Inferior parietal cortex (tissue), 1 donor: ENCODE results near the gene RNF34.
"Not testable (repeated sequence)": the region's sequence is repeated elsewhere in the genome, so short reads cannot be mapped to it uniquely, and the experiment has no call there.

Source experiments
- DNase-seq: peaks from one replicate; pipeline ENCODE4 v3.0.0-alpha.2; 2016; ENCODE audit errors: extremely low spot score

The RNF34 gene, protein sequence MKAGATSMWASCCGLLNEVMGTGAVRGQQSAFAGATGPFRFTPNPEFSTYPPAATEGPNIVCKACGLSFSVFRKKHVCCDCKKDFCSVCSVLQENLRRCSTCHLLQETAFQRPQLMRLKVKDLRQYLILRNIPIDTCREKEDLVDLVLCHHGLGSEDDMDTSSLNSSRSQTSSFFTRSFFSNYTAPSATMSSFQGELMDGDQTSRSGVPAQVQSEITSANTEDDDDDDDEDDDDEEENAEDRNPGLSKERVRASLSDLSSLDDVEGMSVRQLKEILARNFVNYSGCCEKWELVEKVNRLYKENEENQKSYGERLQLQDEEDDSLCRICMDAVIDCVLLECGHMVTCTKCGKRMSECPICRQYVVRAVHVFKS

GRCh38 chr12:121399391-121400331, at the start of gene RNF34:
TSS of gene RNF34 (plus strand) at chr12:121400118. CDS start at chr12:121400213, 95 bp downstream.
- DNase-seq: peak; percentile 99

GRCh38 chr12:121351820-121352681, 47.9 kb upstream of the RNF34 start, which contains the start of gene ANAPC5:
TSS of gene ANAPC5 (minus strand) at chr12:121352411. CDS start at chr12:121352340, 71 bp downstream.
- DNase-seq: peak; percentile 98

- no peak for DNase-seq
Measured at GRCh38 chr12:121352682-121353018, 47.3 kb upstream of the RNF34 start.

GRCh38 chr12:121355818-121356217, 44.1 kb upstream of the RNF34 start:
- DNase-seq: no peak

DNA sequence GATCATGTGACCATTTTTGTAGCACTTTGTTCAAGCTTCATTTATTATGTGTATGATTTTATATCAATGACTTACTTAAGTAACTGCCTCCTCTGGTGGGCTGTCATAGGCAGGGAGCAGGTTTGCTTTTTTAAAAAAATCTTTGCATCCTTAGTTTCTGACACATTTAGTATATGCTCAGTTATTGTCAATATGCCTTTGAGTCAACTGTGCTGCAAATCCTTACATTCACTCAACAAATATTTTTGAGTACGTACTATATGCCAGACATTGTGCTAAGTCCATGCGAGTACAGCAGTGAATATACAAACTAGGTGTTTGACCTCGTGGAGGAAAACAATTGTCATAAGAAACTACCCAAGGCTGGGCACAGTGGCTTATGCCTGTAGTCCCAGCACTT, 43.3 kb upstream of the RNF34 start:
- no peak for DNase-seq

DNA sequence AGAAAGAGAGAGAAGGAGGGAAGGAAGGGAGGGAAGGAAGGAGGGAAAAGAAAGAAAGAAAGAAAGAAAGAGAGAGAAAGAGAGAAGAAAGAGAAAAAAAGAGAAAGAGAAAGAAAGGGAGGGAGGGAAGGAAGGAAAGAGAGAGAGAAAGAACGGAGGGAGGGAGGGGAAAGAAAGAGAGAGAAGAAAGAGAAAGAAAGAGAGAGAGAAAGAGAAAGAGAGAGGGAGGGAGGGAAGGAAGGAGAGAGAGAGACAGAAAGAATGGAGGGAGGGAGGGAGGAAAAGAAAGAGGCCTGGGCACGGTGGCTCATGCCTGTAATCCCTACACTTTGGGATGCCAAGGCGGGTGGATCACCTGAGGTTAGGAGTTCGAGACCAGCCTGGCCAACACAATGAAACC, 42.6 kb upstream of the RNF34 start:
- no peak for DNase-seq

GRCh38 chr12:121358073-121358472, 41.8 kb upstream of the RNF34 start:
- no peak for DNase-seq

GRCh38 chr12:121364683-121365121, 35.2 kb upstream of the RNF34 start:
- DNase-seq: no peak

- DNase-seq: no peak
Measured at GRCh38 chr12:121365416-121366062, 34.4 kb upstream of the RNF34 start.

DNA sequence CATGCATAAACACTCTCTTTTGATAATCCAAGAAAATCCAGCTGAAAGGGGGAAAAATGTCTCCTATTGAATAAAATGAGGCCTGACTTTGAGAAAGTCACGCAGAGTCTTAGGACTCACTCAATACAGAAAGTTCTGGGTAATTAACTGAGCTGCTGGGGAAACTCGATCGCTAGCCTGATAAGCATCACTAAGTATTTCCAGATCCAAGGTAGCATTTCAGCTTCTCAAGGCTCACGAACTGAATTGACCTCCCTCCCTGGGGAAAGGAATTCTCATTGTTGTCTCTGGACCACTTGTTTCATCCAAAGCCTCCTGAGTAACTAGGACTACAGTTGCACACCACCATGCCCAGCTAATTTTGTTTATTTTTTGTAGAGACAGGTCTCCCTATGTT, 33.9 kb upstream of the RNF34 start:
- no peak for DNase-seq

DNA sequence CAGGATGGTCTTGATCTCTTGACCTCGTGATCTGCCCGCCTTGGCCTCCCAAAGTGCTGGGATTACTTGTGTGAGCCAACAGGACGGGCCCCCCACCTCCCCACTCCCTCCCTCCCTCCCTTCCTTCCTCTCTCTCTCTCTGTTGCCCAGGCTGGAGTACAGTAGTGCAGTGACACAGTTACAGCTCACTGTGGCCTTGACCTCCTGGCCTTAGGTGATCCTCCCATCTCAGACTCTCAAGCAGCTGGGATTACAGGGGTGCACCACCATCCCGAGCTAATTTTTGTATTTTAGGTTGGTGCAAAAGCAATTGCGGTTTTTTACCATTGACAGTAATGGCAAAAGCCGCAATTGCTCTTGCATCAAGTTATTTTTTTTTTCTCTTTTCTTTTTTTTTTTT, 28.5 kb upstream of the RNF34 start:
- DNase-seq: no peak

DNA sequence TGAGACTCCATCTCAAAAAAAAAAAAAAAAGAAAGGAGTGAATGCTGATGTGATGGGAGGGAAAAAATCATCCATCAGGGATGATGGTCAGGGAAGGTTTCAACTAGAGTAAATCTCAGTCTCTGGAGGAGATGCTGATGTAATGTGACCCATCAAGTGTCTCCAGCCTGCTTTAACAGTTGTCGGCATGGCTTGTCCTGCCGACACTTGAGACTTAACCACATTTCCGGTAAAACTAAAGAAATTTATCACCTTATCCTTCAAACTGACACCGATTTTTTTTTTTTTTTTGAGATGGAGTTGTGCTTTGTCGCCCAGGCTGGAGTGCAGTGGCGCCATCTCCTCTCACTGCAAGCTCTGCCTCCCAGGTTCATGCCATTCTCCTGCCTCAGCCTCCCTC, 26.2 kb upstream of the RNF34 start:
- DNase-seq: no peak

- not testable (repeated sequence) for DNase-seq
Measured at GRCh38 chr12:121374336-121374735, 25.6 kb upstream of the RNF34 start.

DNA sequence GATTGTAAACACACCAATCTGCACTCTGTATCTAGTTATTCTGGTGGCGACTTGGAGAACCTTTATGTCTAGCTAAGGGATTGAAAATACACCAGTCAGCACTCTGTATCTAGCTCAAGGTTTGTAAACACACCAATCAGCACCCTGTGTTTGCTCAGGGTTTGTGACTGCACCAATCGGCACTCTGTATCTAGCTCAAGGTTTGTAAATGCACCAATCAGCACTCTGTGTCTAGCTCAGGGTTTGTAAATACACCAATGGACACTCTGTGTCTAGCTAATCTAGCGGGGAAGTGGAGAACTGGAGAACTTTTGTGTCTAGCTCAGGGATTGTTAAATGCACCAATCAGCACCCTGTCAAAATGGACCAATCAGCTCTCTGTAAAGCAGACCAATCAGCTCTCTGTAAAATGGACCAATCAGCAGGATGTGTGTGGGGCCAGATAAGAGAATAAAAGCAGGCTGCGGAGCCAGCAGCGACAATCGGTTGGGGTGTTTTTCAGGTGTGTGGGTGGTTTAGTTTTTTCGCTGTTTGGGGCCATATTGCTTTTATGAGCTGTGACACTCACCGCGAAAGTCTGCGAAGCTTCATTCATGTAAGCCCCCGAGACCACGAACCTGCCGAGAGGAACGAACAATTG, 24.9 kb upstream of the RNF34 start:
- DNase-seq: not testable (repeated sequence)

DNA sequence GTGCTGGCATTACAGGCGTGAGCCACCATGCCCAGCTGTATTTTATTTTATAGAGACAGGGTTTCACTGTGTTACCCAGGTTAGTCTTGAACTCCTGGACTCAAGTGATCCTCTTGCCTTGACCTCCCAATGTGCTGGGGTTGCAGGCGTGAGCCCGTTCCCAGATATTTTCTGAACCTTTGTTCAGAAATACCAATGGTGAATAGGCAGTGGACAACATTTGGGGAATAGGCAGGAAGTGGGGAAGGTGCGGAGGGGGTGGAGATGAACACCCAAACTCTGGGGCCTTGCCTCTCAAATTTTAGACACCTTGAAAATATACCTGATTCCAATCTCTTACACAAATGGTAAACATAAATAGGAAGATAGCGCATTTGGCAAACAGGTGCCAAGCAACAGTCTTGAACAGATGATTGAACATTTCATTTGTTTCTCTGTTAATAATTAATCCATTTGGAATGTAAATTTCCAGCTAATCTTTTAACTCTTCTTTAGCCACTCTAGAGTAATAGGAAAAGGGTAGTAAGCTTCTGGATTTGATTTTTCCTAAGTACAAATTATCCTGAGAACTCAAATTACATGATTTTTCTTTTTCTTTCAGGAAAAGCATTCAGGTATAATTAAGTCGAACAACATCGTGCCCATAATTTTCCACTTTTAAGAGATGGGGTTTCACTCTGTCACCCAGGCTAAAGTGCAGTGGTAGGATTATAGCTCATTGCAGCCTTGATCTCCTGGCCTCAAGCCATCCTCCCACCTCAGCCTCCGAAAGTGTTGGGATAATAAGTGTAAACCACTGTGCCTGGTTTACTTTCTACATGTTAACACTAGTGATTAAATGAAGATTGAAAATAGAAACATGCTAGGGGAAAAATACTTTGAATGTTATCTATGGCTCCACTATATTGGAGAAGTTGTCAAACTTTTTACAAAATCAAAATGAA, 22.9 kb upstream of the RNF34 start:
- DNase-seq: no peak

DNA sequence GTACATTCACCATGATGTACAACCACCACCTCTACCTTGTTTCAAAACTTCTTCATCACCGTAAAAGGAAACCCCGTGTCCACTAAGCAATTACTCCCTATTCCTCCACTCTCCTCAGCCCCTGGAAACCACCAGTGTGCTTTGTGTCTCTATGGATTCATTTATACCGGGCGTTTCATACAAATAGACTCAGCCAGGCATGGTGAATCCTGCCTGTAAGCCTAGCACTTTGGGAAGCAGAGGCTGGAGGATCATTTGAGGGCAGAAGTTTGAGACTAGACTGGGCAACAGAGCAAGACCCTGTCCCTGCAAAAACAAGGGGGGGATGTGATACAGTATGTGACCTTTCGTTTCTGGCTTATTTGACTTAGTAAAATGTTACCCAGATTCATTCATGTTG, 21.2 kb upstream of the RNF34 start:
- DNase-seq: no peak

DNA sequence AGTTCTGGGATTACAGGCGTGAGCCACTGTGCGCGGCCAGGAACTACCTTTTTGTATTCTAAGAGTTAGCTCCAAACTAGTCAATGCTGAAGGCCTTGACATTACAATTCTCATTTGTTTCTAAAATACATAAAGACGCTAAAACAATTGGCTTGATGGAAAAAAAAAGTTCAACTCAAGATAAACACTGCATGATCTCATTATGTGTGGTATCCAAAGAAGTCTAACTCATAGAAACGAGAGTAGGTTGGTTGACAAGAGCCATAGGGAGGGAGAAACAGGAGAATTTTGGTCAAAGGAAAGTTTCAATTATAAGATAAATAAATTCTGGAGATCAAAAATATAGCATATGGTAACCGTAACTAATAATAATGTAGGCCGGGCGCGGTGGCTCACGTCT, 20.0 kb upstream of the RNF34 start:
- no peak for DNase-seq

DNA sequence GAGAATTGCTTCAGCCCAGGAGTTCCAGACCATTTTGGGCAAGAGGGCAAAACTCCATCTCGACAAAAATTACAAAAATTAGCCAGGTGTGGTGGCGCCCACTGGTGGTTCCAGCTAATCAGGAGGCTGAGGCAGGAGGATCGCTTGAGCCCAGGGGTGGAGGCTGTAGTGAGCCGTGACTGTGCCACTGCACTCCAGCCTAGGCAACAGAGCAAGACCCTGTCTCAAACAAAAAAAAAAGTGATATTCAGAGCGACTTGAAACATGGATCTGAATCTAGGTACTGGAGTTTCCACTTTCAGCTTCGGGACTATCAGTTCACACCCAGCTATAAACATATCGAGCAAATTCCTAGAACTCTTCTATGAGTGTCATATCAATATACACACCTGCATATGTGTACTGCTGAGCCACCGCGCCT, 16.3 kb upstream of the RNF34 start:
- DNase-seq: no peak

DNA sequence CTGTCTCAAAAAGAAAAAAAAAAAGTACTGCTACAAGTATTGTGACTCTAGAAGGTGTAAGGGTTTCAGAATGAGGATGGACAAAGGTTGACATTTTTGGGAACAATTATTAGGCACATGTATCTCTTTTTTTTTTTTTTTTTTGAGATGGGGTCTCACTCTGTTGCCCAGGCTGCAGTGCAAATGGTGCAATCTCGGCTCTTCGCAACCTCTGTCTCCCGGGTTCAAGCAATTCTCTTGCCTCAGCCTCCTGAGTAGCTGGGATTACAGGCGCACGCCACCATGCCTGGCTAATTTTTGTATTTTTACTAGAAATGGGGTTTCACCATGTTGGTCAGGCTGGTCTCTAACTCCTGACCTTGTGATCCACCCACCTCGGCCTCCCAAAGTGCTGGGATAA, 15.0 kb upstream of the RNF34 start:
- not testable (repeated sequence) for DNase-seq
